ENCODE measurements around the gene GOLGA7B. TPM values are rescaled to one million over a fixed set of nuclear protein-coding genes. Genes with fewer than 3 reads are reported as not detected.

Gene GOLGA7B
- polyA plus RNA-seq, 1 of the 3 experiments (the other 2 are of a cell fraction) = 0.03 TPM

DNA sequence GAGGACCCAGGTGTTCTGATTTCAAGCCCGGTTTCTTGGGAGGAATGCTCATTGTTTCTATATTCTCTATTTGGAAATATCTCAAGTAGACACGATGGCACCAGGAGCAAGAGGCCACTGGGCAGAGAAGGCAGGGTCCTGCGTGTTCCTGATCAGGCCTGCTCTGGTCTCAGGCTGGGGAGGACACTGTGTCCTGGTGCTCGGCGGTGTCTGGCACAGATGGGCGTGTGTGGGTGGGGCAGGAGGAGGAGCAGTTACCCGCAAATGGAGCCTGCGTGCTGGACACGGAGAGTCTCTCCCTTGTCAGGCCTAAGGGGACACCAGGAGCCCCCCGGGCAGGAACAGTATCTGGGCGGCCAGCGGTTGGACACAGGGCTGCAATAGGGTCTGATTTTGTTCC is 25.9 kb upstream of the GOLGA7B start:
- Histone ChIP-seq H3K27me3 (ENCODE audit: insufficient read depth) (peaks cover 5% of the 10 kb centered on the region), H2AFZ (ENCODE audit: low read depth) (no peak overlapping the region), H4K20me1 (ENCODE audit: insufficient read depth) (no peaks in the 10 kb centered on the region), H3K9me3 (no peaks in the 10 kb centered on the region), H3F3A (replicated peaks; ENCODE audit: insufficient read depth) (no peaks in the 10 kb centered on the region), H3K79me2 (ENCODE audit: insufficient read depth) (no peaks in the 10 kb centered on the region), H3K9ac (no peak overlapping the region), H3K9me2 (no peaks in the 10 kb centered on the region), H3K4me3 (ENCODE audit: low read depth in 2 of 2, low read length in 1 of 2) (no peak overlapping the region), H3K4me1 (ENCODE audit: control insufficient read depth in 1 of 2, insufficient read depth in 2 of 2, low read depth in 1 of 2, low read length in 1 of 2) (peaks cover 11 to 12% of the 10 kb centered on the region in 2 experiments; a peak in 2 of 4 replicates), H3K27ac (ENCODE audit: low read depth in 2 of 2, low read length in 1 of 2) (no peak overlapping the region), H3K4me2 (no peak overlapping the region), H3K36me3 (replicated peaks in 1 of 2; ENCODE audit: control insufficient read depth in 1 of 2, insufficient read depth in 2 of 2, low read length in 1 of 2) (no peaks in the 10 kb centered on the region)
- TF ChIP-seq GATA2 (CRISPR knock-in tag; IDR thresholded peaks at IDR 0.05) (no peak), TAF1 (IDR thresholded peaks at IDR 0.05; ENCODE audit: borderline replicate concordance, low read depth, low read length) (no peak)
- TF ChIP-seq, protein P1, sequence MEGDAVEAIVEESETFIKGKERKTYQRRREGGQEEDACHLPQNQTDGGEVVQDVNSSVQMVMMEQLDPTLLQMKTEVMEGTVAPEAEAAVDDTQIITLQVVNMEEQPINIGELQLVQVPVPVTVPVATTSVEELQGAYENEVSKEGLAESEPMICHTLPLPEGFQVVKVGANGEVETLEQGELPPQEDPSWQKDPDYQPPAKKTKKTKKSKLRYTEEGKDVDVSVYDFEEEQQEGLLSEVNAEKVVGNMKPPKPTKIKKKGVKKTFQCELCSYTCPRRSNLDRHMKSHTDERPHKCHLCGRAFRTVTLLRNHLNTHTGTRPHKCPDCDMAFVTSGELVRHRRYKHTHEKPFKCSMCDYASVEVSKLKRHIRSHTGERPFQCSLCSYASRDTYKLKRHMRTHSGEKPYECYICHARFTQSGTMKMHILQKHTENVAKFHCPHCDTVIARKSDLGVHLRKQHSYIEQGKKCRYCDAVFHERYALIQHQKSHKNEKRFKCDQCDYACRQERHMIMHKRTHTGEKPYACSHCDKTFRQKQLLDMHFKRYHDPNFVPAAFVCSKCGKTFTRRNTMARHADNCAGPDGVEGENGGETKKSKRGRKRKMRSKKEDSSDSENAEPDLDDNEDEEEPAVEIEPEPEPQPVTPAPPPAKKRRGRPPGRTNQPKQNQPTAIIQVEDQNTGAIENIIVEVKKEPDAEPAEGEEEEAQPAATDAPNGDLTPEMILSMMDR (IDR thresholded peaks at IDR 0.05) = no peak
- DNase-seq = no peak
- 77% methylated on average over 11 of the region's 12 CpGs for WGBS (ENCODE audit: low lambda C conversion rate)
- ChIA-PET POLR2A (no interaction called here), CTCF (no interaction called here)

DNA sequence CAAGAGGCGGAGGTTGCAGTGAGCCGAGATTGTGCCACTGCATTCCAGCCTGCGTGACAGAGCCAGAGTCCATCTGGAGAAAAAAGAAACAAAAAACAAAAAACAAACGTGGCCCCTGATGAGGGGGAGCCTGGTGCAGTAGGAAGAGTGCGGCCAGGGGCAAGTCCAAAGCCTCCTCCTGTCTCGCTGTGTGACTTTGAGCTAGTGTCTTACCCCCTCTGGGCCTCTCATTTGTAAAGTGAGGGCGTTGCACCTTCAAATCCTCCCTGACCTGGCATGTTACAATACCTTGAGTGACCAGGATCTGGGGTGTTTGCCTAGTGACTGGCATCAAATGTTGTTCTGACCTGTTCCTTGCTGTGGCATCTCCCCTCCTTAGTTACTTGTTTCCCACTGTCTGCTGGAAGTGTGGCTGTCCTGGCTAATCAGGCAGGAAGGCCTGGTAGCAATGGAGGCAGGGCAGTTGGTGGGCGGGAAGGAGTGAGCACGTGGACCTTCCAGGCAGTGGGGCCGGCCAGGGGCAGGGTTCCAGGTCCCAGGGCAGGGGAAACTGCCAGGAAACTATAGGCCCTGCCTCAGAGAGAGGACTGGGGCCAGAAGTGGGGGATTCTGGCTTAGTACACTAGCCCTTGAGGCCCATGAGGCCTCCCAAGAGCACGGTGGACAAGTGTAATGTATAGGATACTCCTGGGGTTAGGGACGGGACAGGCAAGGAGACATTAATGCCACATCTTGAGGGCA is 24.5 kb upstream of the GOLGA7B start:
- CTCF ChIA-PET = interaction anchor here (1.8 to 8.0 kb wide), 2 partner anchors 33 to 44 kb away, joined by 7 to 50 read pairs; no protein-coding TSS in a partner anchor
- H3F3A ChIP-seq (replicated peaks; ENCODE audit: insufficient read depth) = no peaks in the 10 kb centered on the region
- H3K27ac ChIP-seq (ENCODE audit: low read depth in 2 of 2, low read length in 1 of 2) = no peak overlapping the region
- H3K9ac ChIP-seq = no peak overlapping the region
- no peaks in the 10 kb centered on the region for H3K27me3 ChIP-seq (ENCODE audit: insufficient read depth)
- DNase-seq = no peak
- H3K4me3 ChIP-seq (ENCODE audit: low read depth in 2 of 2, low read length in 1 of 2) = no peak overlapping the region
- POLR2A ChIA-PET = no interaction called here
- no peaks in the 10 kb centered on the region for H3K36me3 ChIP-seq (replicated peaks in 1 of 2; ENCODE audit: control insufficient read depth in 1 of 2, insufficient read depth in 2 of 2, low read length in 1 of 2)
- no peak overlapping the region for H2AFZ ChIP-seq (ENCODE audit: low read depth)
- H3K9me2 ChIP-seq = no peaks in the 10 kb centered on the region
- WGBS (ENCODE audit: low lambda C conversion rate) = 76% methylated on average over 11 of the region's 12 CpGs
- H3K79me2 ChIP-seq (ENCODE audit: insufficient read depth) = no peaks in the 10 kb centered on the region
- no peak overlapping the region for H3K4me2 ChIP-seq
- H3K9me3 ChIP-seq = no peaks in the 10 kb centered on the region
- no peaks in the 10 kb centered on the region for H4K20me1 ChIP-seq (ENCODE audit: insufficient read depth)
- peaks cover 11 to 14% of the 10 kb centered on the region in 2 experiments; a peak in 2 of 4 replicates for H3K4me1 ChIP-seq (ENCODE audit: control insufficient read depth in 1 of 2, insufficient read depth in 2 of 2, low read depth in 1 of 2, low read length in 1 of 2)
- TF ChIP-seq, protein P2, sequence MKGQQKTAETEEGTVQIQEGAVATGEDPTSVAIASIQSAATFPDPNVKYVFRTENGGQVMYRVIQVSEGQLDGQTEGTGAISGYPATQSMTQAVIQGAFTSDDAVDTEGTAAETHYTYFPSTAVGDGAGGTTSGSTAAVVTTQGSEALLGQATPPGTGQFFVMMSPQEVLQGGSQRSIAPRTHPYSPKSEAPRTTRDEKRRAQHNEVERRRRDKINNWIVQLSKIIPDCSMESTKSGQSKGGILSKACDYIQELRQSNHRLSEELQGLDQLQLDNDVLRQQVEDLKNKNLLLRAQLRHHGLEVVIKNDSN (IDR thresholded peaks at IDR 0.05; ENCODE audit: borderline replicate concordance, low read depth) = no peak
- TF ChIP-seq, protein P3, sequence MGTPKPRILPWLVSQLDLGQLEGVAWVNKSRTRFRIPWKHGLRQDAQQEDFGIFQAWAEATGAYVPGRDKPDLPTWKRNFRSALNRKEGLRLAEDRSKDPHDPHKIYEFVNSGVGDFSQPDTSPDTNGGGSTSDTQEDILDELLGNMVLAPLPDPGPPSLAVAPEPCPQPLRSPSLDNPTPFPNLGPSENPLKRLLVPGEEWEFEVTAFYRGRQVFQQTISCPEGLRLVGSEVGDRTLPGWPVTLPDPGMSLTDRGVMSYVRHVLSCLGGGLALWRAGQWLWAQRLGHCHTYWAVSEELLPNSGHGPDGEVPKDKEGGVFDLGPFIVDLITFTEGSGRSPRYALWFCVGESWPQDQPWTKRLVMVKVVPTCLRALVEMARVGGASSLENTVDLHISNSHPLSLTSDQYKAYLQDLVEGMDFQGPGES (IDR thresholded peaks at IDR 0.05; ENCODE audit: low read depth, low read length) = no peak
- TF ChIP-seq FOXJ3 (CRISPR knock-in tag; IDR thresholded peaks at IDR 0.05) (no peak), YY1 (IDR thresholded peaks at IDR 0.05; ENCODE audit: low read depth) (no peak), ELF1 (IDR thresholded peaks at IDR 0.05) (no peak), RAD21 (IDR thresholded peaks at IDR 0.05; ENCODE audit: low read length) (no peak), RFX5 (IDR thresholded peaks at IDR 0.05; ENCODE audit: low read length) (no peak), JUND (IDR thresholded peaks at IDR 0.05) (no peak), GATA2 (CRISPR knock-in tag; IDR thresholded peaks at IDR 0.05) (no peak), EZH2phosphoT487 (IDR thresholded peaks at IDR 0.05; ENCODE audit: borderline replicate concordance, low read depth) (no peak), CHD2 (IDR thresholded peaks at IDR 0.05; ENCODE audit: low read length, partially characterized antibody) (no peak), SMC3 (IDR thresholded peaks at IDR 0.05; ENCODE audit: low read depth, low read length) (no peak), SIN3A (IDR thresholded peaks at IDR 0.05; ENCODE audit: borderline replicate concordance, low read depth, low read length) (no peak), NFIC (IDR thresholded peaks at IDR 0.05; ENCODE audit: borderline replicate concordance) (no peak), TEAD4 (IDR thresholded peaks at IDR 0.05; ENCODE audit: borderline replicate concordance, insufficient read depth) (no peak), MEF2A (IDR thresholded peaks at IDR 0.05; ENCODE audit: borderline replicate concordance, low read depth) (no peak)
- TF ChIP-seq, protein P4, sequence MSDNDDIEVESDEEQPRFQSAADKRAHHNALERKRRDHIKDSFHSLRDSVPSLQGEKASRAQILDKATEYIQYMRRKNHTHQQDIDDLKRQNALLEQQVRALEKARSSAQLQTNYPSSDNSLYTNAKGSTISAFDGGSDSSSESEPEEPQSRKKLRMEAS (IDR thresholded peaks at IDR 0.05; ENCODE audit: low read depth) = no peak
- TF ChIP-seq, protein P5, sequence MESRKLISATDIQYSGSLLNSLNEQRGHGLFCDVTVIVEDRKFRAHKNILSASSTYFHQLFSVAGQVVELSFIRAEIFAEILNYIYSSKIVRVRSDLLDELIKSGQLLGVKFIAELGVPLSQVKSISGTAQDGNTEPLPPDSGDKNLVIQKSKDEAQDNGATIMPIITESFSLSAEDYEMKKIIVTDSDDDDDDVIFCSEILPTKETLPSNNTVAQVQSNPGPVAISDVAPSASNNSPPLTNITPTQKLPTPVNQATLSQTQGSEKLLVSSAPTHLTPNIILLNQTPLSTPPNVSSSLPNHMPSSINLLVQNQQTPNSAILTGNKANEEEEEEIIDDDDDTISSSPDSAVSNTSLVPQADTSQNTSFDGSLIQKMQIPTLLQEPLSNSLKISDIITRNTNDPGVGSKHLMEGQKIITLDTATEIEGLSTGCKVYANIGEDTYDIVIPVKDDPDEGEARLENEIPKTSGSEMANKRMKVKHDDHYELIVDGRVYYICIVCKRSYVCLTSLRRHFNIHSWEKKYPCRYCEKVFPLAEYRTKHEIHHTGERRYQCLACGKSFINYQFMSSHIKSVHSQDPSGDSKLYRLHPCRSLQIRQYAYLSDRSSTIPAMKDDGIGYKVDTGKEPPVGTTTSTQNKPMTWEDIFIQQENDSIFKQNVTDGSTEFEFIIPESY (IDR thresholded peaks at IDR 0.05; ENCODE audit: borderline replicate concordance, low read depth) = no peak

All from SK-N-SH (cell line).